HepG2 (cell line): ENCODE data around the gene TBC1D3C. TPM values are rescaled to one million over a fixed set of nuclear protein-coding genes. Genes with fewer than 3 reads are reported as not detected.
A peak's percentile ranks its signal among the peaks of the same experiment; 100 is the strongest.
"Not testable (repeated sequence)": the region's sequence is repeated elsewhere in the genome, so short reads cannot be mapped to it uniquely, and the experiment has no call there.

Experiments
- ATAC-seq: fragments of 200-7000 bp; cut with Tn5 transposase; 3 replicates; pipeline ENCODE4 v1.9.1; 2020; ENCODE audit warnings: mild to moderate bottlenecking, moderate library complexity
- Bru-seq: library from RNA; stranded (reverse); fragments of 400-500 nt; gene quantifications from one replicate; lab custom pipeline; 2021; lab: Mats Ljungman, UMichigan
- BruChase-seq, 2 experiments: library from RNA; stranded (reverse); fragments of 400-500 nt; gene quantifications; one replicate each; lab custom pipeline; 2021; lab: Mats Ljungman, UMichigan
- BruUV-seq: library from RNA; stranded (reverse); fragments of 400-500 nt; replicated peaks from 2 replicates; lab custom pipeline; 2021; lab: Mats Ljungman, UMichigan
- CTCF ChIA-PET: fragments of 300-600 bp; formaldehyde crosslinking; extraction: SDS; loops from one replicate; lab custom pipeline; 2021; ENCODE audit warnings: low total read pairs, inconsistent platforms, low intra/inter-chr PET ratio; lab: Yijun Ruan, JAX
- POLR2A ChIA-PET: fragments of 350-600 bp; sonication (Branson Sonifier 250); formaldehyde crosslinking; loops from one replicate; lab custom pipeline; 2020; ENCODE audit warnings: antibody characterized with exemption, inconsistent platforms; lab: Yijun Ruan, JAX
- DNase-seq: peaks from one replicate; pipeline ENCODE4 v3.0.0-alpha.2; 2015; ENCODE audit warnings: low spot score
- FAIRE-seq: peaks from 3 replicates; lab custom pipeline; 2011; peaks lifted over from hg19 to GRCh38; lab: Jason Lieb, UNC
- H2AFZ ChIP-seq: one replicate; pipeline ENCODE4 v1.6.1; 2011; ENCODE audit warnings: low read length, inconsistent platforms
- H3K27ac ChIP-seq: fragments of 300-600 bp; 3 replicates; pipeline ENCODE4 v1.8.0; 2011; ENCODE audit warnings: mixed run types, mild to moderate bottlenecking, mixed read lengths, low read length, inconsistent platforms; ENCODE audit not compliant: insufficient read depth; ENCODE audit errors: extremely low read length
- H3K27me3 ChIP-seq, 2 experiments: fragments of 200-600 bp in 1 of 2; 2 replicates in 1 of 2; 3 replicates in 1 of 2; pipeline versions ENCODE4 v1.6.0 to v1.8.0; 2011; ENCODE audit warnings: low read length in 2 of 2, mild to moderate bottlenecking in 2 of 2, moderate library complexity in 2 of 2, inconsistent platforms in 1 of 2; ENCODE audit not compliant: insufficient read depth in 2 of 2, control insufficient read depth in 1 of 2
- H3K36me3 ChIP-seq, 2 experiments: fragments of 200-600 bp in 1 of 2; replicated peaks in 1 of 2; 2 replicates in 1 of 2; 3 replicates in 1 of 2; pipeline versions ENCODE4 v1.5.1 to v1.8.0; 2011; ENCODE audit warnings: low read length in 2 of 2, inconsistent platforms in 1 of 2; ENCODE audit not compliant: insufficient read depth in 2 of 2, control insufficient read depth in 1 of 2
- H3K4me1 ChIP-seq: 2 replicates; pipeline ENCODE4 v1.5.1; 2012; ENCODE audit warnings: low read length, inconsistent platforms; ENCODE audit not compliant: insufficient read depth
- H3K4me2 ChIP-seq: 2 replicates; pipeline ENCODE4 v1.6.0; 2011; ENCODE audit warnings: low read depth, low read length, inconsistent platforms
- H3K4me3 ChIP-seq, 3 experiments: fragments of 200-600 bp in 1 of 3; sonication (generic), shearing (Covaris generic) in 1 of 3; replicated peaks in 1 of 3; 2 replicates each; pipeline ENCODE4 v1.5.1; 2011 to 2016; ENCODE audit warnings: low read length in 3 of 3, inconsistent platforms in 2 of 3, low read depth in 2 of 3, mild to moderate bottlenecking in 2 of 3, control low read depth in 1 of 3, mixed read lengths in 1 of 3; ENCODE audit not compliant: insufficient read depth in 1 of 3
- H3K79me2 ChIP-seq: one replicate; pipeline ENCODE4 v1.6.1; 2011; ENCODE audit warnings: low read length, inconsistent platforms; ENCODE audit not compliant: insufficient read depth
- H3K9ac ChIP-seq: 2 replicates; pipeline ENCODE4 v1.6.0; 2011; ENCODE audit warnings: mild to moderate bottlenecking, low read depth, low read length, inconsistent platforms; ENCODE audit not compliant: insufficient read depth
- H3K9me3 ChIP-seq: 2 replicates; pipeline ENCODE4 v1.5.1; 2012; ENCODE audit warnings: mild to moderate bottlenecking, low read length
- H4K20me1 ChIP-seq: 2 replicates; pipeline ENCODE4 v1.6.0; 2011; ENCODE audit warnings: inconsistent platforms, mild to moderate bottlenecking, low read length, moderate library complexity; ENCODE audit not compliant: insufficient read depth
- WGBS: methylation state at CpG from one replicate; pipeline ENCODE4 v1.1.6; 2017; ENCODE audit warnings: low lambda C conversion rate; 5-methylcytosine and 5-hydroxymethylcytosine counted together
- in situ Hi-C: cut with HindIII; loops from 2 replicates; pipeline ENCODE4 v1.10.0; 2017; ENCODE audit warnings: low pct_unique_long_range_greater_than_20kb; ENCODE audit not compliant: extremely low pct_ligation_motif_present
- intact Hi-C: fragments of 100-400 bp; cut with micrococcal nuclease; formaldehyde crosslinking; loops from one replicate; pipeline ENCODE4 v1.10.0; 2022; ENCODE audit not compliant: unreplicated experiment
- long read RNA-seq, 2 experiments: library from RNA in 1 of 2; library from polyadenylated mRNA in 1 of 2; stranded (forward) in 1 of 2; unstranded in 1 of 2; transcript quantifications; one replicate each; pipeline ENCODE4 v2.0.0, GENCODE V29; 2019 to 2022
- polyA minus RNA-seq, 3 experiments: library from RNA; depleted of rRNA, polyadenylated mRNA; stranded (reverse); fragments of >200 nt; gene quantifications; 2 replicates each; pipeline ENCODE4 v1.2.3, GENCODE V29; 2011; ENCODE audit warnings: low replicate concordance in 1 of 3
- polyA plus RNA-seq, 8 experiments: library from polyadenylated mRNA; depleted of rRNA in 3 of 8; stranded (reverse) in 7 of 8; unstranded in 1 of 8; fragments of >200 nt; fragmentation: Illumina TruSeq in 4 of 8; extraction: Trizol in 4 of 8; gene quantifications; 2 replicates each; pipeline versions ENCODE4 v1.2.1 to v1.2.3, GENCODE V29; 2011 to 2016; ENCODE audit warnings: low read depth in 4 of 8, missing spikeins in 1 of 8, mixed read lengths in 1 of 8; ENCODE audit not compliant: insufficient read depth in 1 of 8
- total RNA-seq, 5 experiments: library from RNA; depleted of rRNA; stranded (reverse); fragments of >200 nt; fragmentation: Illumina TruSeq; extraction: Trizol; gene quantifications; 2 replicates each; pipeline ENCODE4 v1.2.3, GENCODE V29; 2016; ENCODE audit warnings: low read depth in 1 of 5

The TBC1D3C gene
- total RNA-seq (2016; rRNA removed; fragmentation: Illumina TruSeq; extraction: Trizol) (0.33 TPM in 1 of 2 replicates, not detected in the other), polyA plus RNA-seq (2011; rRNA removed) (3.0 and 3.8 TPM in 2 replicates), polyA minus RNA-seq (2011; rRNA and poly(A)+ RNA removed; ENCODE audit: low replicate concordance) (2.0 TPM in 1 of 2 replicates, not detected in the other), Bru-seq, nascent RNA (percentile 11 among the genes with signal in this experiment), BruChase-seq, experiment 1, labeled RNA remaining after a 6-hour chase (percentile 8 among the genes with signal in this experiment), BruChase-seq, experiment 2, labeled RNA remaining after a 2-hour chase (percentile 14 among the genes with signal in this experiment)
- total RNA-seq (2016; cell fraction: cytosol; rRNA removed; fragmentation: Illumina TruSeq; extraction: Trizol; ENCODE audit: low read depth) = not detected in 2 replicates
- total RNA-seq (2016; cell fraction: insoluble cytoplasmic fraction; rRNA removed; fragmentation: Illumina TruSeq; extraction: Trizol) = 0.24 TPM in 1 of 2 replicates, not detected in the other
- total RNA-seq (2016; cell fraction: membrane; rRNA removed; fragmentation: Illumina TruSeq; extraction: Trizol) = 0.31 TPM in 1 of 2 replicates, not detected in the other
- 0.53 and 0.93 TPM in 2 replicates for total RNA-seq (2016; cell fraction: nucleus; rRNA removed; fragmentation: Illumina TruSeq; extraction: Trizol)
- polyA plus RNA-seq (2011; cell fraction: cytosol; rRNA removed) = 0.47 and 0.60 TPM in 2 replicates
- polyA plus RNA-seq (2011; cell fraction: nucleus; rRNA removed) = 22.1 and 24.5 TPM in 2 replicates
- polyA plus RNA-seq (2012) = 4.1 and 5.0 TPM in 2 replicates
- 0.32 TPM in 1 of 2 replicates, not detected in the other for polyA plus RNA-seq (2016; cell fraction: cytosol; fragmentation: Illumina TruSeq; extraction: Trizol; ENCODE audit: low read depth)
- 0.36 TPM in 1 of 2 replicates, not detected in the other for polyA plus RNA-seq (2016; cell fraction: insoluble cytoplasmic fraction; fragmentation: Illumina TruSeq; extraction: Trizol; ENCODE audit: low read depth)
- polyA plus RNA-seq (2016; cell fraction: membrane; fragmentation: Illumina TruSeq; extraction: Trizol; ENCODE audit: low read depth) = 0.52 TPM in 1 of 2 replicates, not detected in the other
- 4.7 and 6.9 TPM in 2 replicates for polyA plus RNA-seq (2016; cell fraction: nucleus; fragmentation: Illumina TruSeq; extraction: Trizol; ENCODE audit: insufficient read depth, low read depth)
- polyA minus RNA-seq (2011; cell fraction: cytosol; rRNA and poly(A)+ RNA removed) = 0.44 TPM in 1 of 2 replicates, not detected in the other
- 2.7 and 3.6 TPM in 2 replicates for polyA minus RNA-seq (2011; cell fraction: nucleus; rRNA and poly(A)+ RNA removed)
- long read RNA-seq, experiment 1 = 0 reads
- long read RNA-seq, experiment 2 = 0 reads

DNA sequence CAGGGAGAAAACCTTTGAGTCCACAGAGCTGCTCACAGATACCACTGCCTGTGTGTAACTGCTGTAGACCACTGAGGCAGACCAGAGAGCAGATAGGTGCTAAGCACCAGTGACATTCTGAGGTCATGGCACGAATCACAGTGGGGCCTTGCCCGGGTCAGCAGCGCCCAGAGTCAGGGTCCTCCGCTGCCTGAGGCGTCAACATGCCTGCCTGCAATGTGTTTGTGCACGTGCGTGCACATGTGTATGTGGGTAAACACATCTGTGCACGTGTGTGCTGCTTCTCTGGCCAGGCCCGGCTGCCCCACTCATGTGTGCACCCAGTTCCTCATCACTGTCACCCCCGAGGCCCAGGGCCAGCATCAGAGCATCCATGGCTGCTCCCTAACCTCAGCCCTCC lies at the start of gene TBC1D3C:
TBC1D3C (minus strand) TSS at position 101 of the 400 bp plus-strand sequence. CDS start 1,568 bp downstream, outside the sequence.
- H3K27me3 ChIP-seq, H2AFZ ChIP-seq, intact Hi-C loops, H3K4me3 ChIP-seq, H3K4me1 ChIP-seq, BruUV-seq, DNase-seq, H3K9ac ChIP-seq, in situ Hi-C loops, H4K20me1 ChIP-seq, ATAC-seq, POLR2A ChIA-PET, H3K79me2 ChIP-seq, H3K27ac ChIP-seq, H3K4me2 ChIP-seq, H3K9me3 ChIP-seq, H3K36me3 ChIP-seq, CTCF ChIA-PET, FAIRE-seq: not testable (repeated sequence)
- no CpG with 5 or more reads among the region's 10 CpGs for WGBS

DNA sequence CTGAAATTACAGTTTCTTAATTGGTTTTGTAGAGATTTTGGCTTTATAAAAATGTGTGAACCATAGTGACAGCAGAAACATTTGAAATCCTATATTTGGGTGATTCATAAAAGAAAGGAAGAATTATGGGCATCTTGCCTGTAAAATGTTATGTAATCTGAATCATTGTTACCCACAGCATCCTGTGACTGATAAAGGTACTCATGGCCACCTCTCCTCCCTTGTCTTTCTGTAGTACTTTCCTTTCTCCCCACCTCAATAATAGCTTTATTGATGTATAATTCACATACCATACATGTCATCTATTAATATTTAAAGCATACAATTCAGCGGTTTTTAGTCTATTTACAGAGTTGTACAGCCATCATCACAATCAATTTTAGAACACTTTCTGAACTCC lies 30.8 kb upstream of the TBC1D3C start:
- FAIRE-seq, CTCF ChIA-PET, H3K9me3 ChIP-seq, H3K9ac ChIP-seq, in situ Hi-C loops, ATAC-seq, H3K79me2 ChIP-seq, H3K4me3 ChIP-seq, H3K4me1 ChIP-seq, intact Hi-C loops, H2AFZ ChIP-seq, POLR2A ChIA-PET, DNase-seq, H3K27me3 ChIP-seq, H4K20me1 ChIP-seq, H3K4me2 ChIP-seq, H3K27ac ChIP-seq, H3K36me3 ChIP-seq, BruUV-seq: not testable (repeated sequence)
- no CpG with 5 or more reads among the region's 1 CpG for WGBS

DNA sequence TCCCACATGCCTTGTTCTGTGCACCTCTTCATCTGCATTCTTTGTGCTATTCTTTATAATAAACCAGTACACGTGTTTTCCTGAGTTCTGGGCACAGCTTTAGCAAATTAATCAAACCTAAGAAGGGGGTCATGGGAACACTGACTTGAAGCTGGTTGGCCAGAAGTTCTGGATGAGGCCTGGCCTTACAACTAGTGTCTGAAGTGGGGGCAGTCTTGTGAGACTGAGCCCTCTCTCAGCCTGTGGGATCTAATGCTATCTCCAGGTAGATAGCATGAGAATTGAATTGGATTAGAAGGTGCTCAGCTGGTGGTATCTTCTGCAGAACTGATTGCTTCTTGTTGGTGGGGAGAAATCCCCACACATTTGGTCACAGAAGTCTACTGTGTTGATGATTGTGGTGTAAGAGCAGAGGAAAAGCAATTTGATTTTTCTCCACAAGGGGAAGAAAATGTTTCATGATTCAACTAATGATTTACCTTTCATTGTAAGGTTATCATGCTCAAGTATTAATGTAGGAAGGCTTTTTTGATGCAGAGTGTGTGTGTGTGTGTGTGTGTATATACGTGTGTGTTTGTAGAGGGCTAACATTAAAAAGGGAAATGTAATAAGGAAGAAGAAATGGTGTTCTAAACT lies 25.7 kb upstream of the TBC1D3C start:
- BruUV-seq, H3K36me3 ChIP-seq, H3K27me3 ChIP-seq, DNase-seq, in situ Hi-C loops, H3K4me2 ChIP-seq, H3K9me3 ChIP-seq, intact Hi-C loops, H4K20me1 ChIP-seq, FAIRE-seq, POLR2A ChIA-PET, H3K4me3 ChIP-seq, H2AFZ ChIP-seq, H3K27ac ChIP-seq, H3K4me1 ChIP-seq, CTCF ChIA-PET, H3K9ac ChIP-seq, H3K79me2 ChIP-seq: not testable (repeated sequence)
- peak; percentile 57 for ATAC-seq
- WGBS = no CpG with 5 or more reads among the region's 2 CpGs
